SK-N-SH treated with all-trans-retinoic acid at 6 μM for 48 hours (cell line): ENCODE results near the gene RGS19.
A peak's percentile ranks its signal among the peaks of the same experiment; 100 is the strongest.

Source experiments
- ATAC-seq: fragments of 200-7000 bp; cut with Tn5 transposase; 3 replicates; pipeline ENCODE4 v1.9.1; 2020; ENCODE audit warnings: mild to moderate bottlenecking, moderate library complexity
- BACH2 ChIP-seq: fragments of 250-450 bp; sonication (Bioruptor Pico); IDR thresholded peaks from 2 replicates; pipeline ENCODE4 v1.9.0; 2021; ENCODE audit warnings: mild to moderate bottlenecking, borderline replicate concordance
- CSDC2 ChIP-seq: fragments of 250-450 bp; sonication (Bioruptor Pico); IDR thresholded peaks from 2 replicates; pipeline ENCODE4 v1.5.0; 2020; ENCODE audit warnings: mild to moderate bottlenecking, moderate library complexity
- ESRRG ChIP-seq: fragments of 250-450 bp; sonication (Bioruptor Pico); IDR thresholded peaks from 2 replicates; pipeline ENCODE4 v1.6.1; 2021; ENCODE audit warnings: mild to moderate bottlenecking
- GLIS3 ChIP-seq: fragments of 250-450 bp; sonication (Bioruptor Pico); IDR thresholded peaks from 2 replicates; pipeline ENCODE4 v1.5.0; 2020; ENCODE audit warnings: mild to moderate bottlenecking, moderate library complexity
- ISL1 ChIP-seq: fragments of 250-450 bp; sonication (Bioruptor Pico); IDR thresholded peaks from 2 replicates; pipeline ENCODE4 v2.1.2; 2022; ENCODE audit warnings: mild to moderate bottlenecking, moderate library complexity
- OSR1 ChIP-seq: fragments of 250-450 bp; sonication (Bioruptor Pico); IDR thresholded peaks from 2 replicates; pipeline ENCODE4 v1.8.0; 2022; ENCODE audit warnings: moderate library complexity, mild to moderate bottlenecking, inconsistent platforms
- PPARA ChIP-seq: fragments of 250-450 bp; sonication (Bioruptor Pico); IDR thresholded peaks from 2 replicates; pipeline ENCODE4 v1.5.0; 2020; ENCODE audit warnings: mild to moderate bottlenecking, borderline replicate concordance
- RARB ChIP-seq: fragments of 250-450 bp; sonication (Bioruptor Pico); IDR thresholded peaks from 2 replicates; pipeline ENCODE4 v1.8.0; 2021; ENCODE audit warnings: mild to moderate bottlenecking, moderate library complexity
- TOX ChIP-seq: fragments of 250-450 bp; sonication (Bioruptor Pico); IDR thresholded peaks from 2 replicates; pipeline ENCODE4 v1.8.0; 2021; ENCODE audit warnings: mild to moderate bottlenecking, moderate library complexity, borderline replicate concordance
- ZC3H10 ChIP-seq: fragments of 250-450 bp; sonication (Bioruptor Pico); IDR thresholded peaks from 2 replicates; pipeline ENCODE4 v1.5.1; 2021; ENCODE audit warnings: mild to moderate bottlenecking, moderate library complexity
- ZFP3 ChIP-seq: fragments of 250-450 bp; sonication (Bioruptor Pico); IDR thresholded peaks from 2 replicates; pipeline ENCODE4 v1.5.0; 2020; ENCODE audit warnings: mild to moderate bottlenecking, moderate library complexity
- ZFP30 ChIP-seq: fragments of 450-650 bp; formaldehyde crosslinking; IDR thresholded peaks from 2 replicates; pipeline ENCODE4 v1.5.0; 2022; ENCODE audit warnings: mild to moderate bottlenecking, moderate library complexity
- ZNF70 ChIP-seq: fragments of 450-650 bp; formaldehyde crosslinking; IDR thresholded peaks from 2 replicates; pipeline ENCODE4 v1.5.0; 2020; ENCODE audit warnings: mild to moderate bottlenecking, moderate library complexity
- ZNF8 ChIP-seq: fragments of 450-650 bp; formaldehyde crosslinking; IDR thresholded peaks from 2 replicates; pipeline ENCODE4 v1.5.0; 2020; ENCODE audit warnings: mild to moderate bottlenecking, moderate library complexity
- TF ChIP-seq, protein P1 (sequence below): fragments of 250-450 bp; sonication (Bioruptor Pico); IDR thresholded peaks from 2 replicates; pipeline ENCODE4 v1.5.0; 2020; ENCODE audit warnings: mild to moderate bottlenecking, moderate library complexity
- TF ChIP-seq, protein P2 (sequence below): fragments of 250-450 bp; sonication (Bioruptor Pico); IDR thresholded peaks from 2 replicates; pipeline ENCODE4 v1.5.1; 2020; ENCODE audit warnings: low read depth, mild to moderate bottlenecking, moderate library complexity
- TF ChIP-seq, protein P3 (sequence below): fragments of 250-450 bp; sonication (Bioruptor Pico); IDR thresholded peaks from 2 replicates; pipeline ENCODE4 v1.8.0; 2020; ENCODE audit warnings: mild to moderate bottlenecking, moderate library complexity, borderline replicate concordance
- TF ChIP-seq, protein P4 (sequence below): fragments of 250-450 bp; sonication (Bioruptor Pico); IDR thresholded peaks from 2 replicates; pipeline ENCODE4 v1.8.0; 2021; ENCODE audit warnings: low read depth, mild to moderate bottlenecking, moderate library complexity, borderline replicate concordance

Gene RGS19

DNA sequence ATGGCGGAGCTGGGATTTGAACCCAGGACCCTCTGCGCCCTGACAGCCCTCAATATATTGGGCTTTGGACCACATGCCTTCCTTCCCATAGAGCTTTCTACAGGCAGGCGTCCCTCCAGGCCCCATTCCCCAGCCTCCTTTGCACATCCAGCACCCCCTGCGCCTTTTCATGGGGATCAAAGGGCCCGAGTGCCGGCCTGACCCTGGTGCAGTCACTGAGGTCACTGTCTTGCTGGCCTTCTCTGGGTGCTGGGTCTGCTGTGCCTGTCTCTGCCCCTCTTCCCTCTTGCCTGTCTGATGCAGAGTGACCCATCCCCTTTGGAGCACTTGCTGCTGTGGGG is 2.3 kb upstream of the RGS19 start:
- ATAC-seq, result no peak
- TF ChIP-seq BACH2, result no peak
- TF ChIP-seq, protein P1, sequence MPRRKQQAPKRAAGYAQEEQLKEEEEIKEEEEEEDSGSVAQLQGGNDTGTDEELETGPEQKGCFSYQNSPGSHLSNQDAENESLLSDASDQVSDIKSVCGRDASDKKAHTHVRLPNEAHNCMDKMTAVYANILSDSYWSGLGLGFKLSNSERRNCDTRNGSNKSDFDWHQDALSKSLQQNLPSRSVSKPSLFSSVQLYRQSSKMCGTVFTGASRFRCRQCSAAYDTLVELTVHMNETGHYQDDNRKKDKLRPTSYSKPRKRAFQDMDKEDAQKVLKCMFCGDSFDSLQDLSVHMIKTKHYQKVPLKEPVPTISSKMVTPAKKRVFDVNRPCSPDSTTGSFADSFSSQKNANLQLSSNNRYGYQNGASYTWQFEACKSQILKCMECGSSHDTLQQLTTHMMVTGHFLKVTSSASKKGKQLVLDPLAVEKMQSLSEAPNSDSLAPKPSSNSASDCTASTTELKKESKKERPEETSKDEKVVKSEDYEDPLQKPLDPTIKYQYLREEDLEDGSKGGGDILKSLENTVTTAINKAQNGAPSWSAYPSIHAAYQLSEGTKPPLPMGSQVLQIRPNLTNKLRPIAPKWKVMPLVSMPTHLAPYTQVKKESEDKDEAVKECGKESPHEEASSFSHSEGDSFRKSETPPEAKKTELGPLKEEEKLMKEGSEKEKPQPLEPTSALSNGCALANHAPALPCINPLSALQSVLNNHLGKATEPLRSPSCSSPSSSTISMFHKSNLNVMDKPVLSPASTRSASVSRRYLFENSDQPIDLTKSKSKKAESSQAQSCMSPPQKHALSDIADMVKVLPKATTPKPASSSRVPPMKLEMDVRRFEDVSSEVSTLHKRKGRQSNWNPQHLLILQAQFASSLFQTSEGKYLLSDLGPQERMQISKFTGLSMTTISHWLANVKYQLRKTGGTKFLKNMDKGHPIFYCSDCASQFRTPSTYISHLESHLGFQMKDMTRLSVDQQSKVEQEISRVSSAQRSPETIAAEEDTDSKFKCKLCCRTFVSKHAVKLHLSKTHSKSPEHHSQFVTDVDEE, result no peak
- TF ChIP-seq ZNF8 (CRISPR knock-in tag), result no peak
- no peak for TF ChIP-seq TOX (CRISPR knock-in tag)
- TF ChIP-seq, protein P2, sequence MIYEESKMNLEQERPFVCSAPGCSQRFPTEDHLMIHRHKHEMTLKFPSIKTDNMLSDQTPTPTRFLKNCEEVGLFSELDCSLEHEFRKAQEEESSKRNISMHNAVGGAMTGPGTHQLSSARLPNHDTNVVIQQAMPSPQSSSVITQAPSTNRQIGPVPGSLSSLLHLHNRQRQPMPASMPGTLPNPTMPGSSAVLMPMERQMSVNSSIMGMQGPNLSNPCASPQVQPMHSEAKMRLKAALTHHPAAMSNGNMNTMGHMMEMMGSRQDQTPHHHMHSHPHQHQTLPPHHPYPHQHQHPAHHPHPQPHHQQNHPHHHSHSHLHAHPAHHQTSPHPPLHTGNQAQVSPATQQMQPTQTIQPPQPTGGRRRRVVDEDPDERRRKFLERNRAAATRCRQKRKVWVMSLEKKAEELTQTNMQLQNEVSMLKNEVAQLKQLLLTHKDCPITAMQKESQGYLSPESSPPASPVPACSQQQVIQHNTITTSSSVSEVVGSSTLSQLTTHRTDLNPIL (CRISPR knock-in tag), result no peak
- TF ChIP-seq ZC3H10 (CRISPR knock-in tag), result no peak
- no peak for TF ChIP-seq RARB (CRISPR knock-in tag)
- no peak for TF ChIP-seq ZFP30
- TF ChIP-seq, all 23 proteins: peak for 0

DNA sequence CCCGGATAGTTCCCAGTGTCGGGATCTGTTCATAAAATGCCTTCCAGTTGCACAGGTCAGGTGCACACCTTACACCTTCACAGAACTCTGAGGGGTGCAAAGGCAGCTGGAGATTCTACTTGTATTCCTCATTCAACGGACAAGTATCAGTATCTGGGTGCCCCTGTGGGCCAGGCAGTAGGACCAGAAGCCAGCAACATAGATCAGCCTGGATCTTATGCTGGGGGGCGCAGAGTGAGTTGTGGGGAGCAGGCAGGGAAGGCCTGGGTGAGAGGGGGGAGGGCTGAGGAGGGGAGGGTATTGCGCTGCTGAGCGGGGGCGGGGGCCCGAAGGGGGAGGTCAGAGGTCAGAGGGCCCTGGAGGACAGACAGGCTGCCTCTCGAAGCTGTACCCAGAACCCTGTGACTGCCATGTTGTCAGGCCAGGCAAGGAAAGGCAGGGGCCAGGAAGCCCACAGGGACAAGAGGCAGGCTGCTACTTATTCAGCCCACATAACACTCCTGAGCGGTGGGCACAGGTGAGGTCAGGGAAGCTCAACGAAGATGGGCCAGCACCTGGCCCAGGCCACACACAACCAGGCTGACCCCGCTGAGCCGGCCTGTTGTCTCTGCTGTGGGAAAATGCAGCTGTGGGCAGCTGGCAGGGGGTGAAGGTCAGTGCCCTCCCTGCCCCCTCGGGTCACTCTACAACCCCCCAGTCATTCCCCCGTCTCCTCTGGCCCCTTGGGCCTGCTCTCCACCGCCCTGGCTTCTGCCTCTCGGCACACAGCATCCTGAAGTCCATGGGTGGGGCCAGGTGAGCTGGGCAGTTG is 1.7 kb upstream of the RGS19 start:
- ATAC-seq, result 0 out of 3 replicates have a peak, but pooled peaks have one; percentile 1
- TF ChIP-seq TOX (CRISPR knock-in tag) (no peak), ZFP3 (CRISPR knock-in tag) (no peak), OSR1 (no peak), ISL1 (CRISPR knock-in tag) (no peak), CSDC2 (CRISPR knock-in tag) (no peak), BACH2 (no peak), PPARA (no peak)
- TF ChIP-seq, protein P3, sequence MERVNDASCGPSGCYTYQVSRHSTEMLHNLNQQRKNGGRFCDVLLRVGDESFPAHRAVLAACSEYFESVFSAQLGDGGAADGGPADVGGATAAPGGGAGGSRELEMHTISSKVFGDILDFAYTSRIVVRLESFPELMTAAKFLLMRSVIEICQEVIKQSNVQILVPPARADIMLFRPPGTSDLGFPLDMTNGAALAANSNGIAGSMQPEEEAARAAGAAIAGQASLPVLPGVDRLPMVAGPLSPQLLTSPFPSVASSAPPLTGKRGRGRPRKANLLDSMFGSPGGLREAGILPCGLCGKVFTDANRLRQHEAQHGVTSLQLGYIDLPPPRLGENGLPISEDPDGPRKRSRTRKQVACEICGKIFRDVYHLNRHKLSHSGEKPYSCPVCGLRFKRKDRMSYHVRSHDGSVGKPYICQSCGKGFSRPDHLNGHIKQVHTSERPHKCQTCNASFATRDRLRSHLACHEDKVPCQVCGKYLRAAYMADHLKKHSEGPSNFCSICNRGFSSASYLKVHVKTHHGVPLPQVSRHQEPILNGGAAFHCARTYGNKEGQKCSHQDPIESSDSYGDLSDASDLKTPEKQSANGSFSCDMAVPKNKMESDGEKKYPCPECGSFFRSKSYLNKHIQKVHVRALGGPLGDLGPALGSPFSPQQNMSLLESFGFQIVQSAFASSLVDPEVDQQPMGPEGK (CRISPR knock-in tag), result no peak

DNA sequence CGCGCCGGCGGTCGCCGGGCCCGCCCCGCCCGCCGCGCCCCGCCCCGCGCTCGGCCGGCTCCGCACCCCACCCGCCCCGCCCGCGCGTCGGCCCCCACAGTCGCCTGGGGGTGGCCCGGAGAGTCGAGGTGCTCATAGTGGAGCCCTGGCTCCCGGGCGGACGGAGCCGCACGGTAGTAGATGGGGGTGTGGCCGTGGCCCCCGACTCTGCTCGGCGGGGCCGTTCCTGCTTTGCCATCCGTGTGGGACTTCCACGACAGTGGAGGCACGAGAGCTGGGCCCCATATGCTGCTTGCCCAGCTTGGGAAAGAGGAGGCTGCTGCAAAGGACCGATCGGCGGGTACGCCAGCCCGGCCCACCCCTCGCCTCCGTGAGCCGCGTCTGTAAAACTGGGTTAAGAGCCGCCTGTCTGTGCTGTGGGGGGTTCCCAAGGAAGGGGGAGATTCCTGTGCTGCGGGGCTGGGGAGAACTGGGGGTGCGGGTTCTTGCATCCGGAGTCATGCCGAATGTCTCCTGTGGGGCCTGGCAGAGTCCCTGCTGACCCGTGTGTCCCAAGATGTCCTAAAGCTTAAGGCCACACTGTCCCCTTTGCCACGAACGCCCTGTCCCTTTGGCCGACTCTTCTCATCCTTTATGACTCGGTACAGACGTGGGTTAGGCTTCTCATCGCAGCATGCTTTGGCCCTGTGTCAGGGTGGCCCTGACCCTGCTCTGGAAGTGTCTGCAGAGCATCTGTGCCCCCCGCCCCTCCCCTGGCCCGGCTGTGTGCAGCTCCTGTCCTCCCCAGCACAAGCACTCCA is 895 bp upstream of the RGS19 start, which contains the start of gene OPRL1:
Gene OPRL1 (plus strand): TSS at position 70 of the 800 bp plus-strand sequence. CDS start 12,639 bp downstream, outside the sequence.
- ATAC-seq, result no peak; the same call in none of the 3 replicates
- TF ChIP-seq, protein P1, result no peak
- TF ChIP-seq ZC3H10 (CRISPR knock-in tag) (no peak), ISL1 (CRISPR knock-in tag) (no peak), ESRRG (CRISPR knock-in tag) (no peak), GLIS3 (CRISPR knock-in tag) (no peak), PPARA (no peak), ZNF8 (CRISPR knock-in tag) (no peak), BACH2 (no peak), ZNF70 (CRISPR knock-in tag) (no peak)
- TF ChIP-seq, protein P3 (CRISPR knock-in tag), result no peak
- TF ChIP-seq, protein P4, sequence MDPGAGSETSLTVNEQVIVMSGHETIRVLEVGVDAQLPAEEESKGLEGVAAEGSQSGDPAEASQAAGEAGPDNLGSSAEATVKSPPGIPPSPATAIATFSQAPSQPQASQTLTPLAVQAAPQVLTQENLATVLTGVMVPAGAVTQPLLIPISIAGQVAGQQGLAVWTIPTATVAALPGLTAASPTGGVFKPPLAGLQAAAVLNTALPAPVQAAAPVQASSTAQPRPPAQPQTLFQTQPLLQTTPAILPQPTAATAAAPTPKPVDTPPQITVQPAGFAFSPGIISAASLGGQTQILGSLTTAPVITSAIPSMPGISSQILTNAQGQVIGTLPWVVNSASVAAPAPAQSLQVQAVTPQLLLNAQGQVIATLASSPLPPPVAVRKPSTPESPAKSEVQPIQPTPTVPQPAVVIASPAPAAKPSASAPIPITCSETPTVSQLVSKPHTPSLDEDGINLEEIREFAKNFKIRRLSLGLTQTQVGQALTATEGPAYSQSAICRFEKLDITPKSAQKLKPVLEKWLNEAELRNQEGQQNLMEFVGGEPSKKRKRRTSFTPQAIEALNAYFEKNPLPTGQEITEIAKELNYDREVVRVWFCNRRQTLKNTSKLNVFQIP (CRISPR knock-in tag), result no peak
